Neuronal stem cell (in vitro differentiated cells): ENCODE data around the gene GABRQ.

Source experiments
- DNase-seq: peaks from one replicate; pipeline ENCODE4 v3.0.0-alpha.2; 2013; ENCODE audit warnings: low spot score
- H2AFZ ChIP-seq: one replicate; pipeline ENCODE4 v1.6.1; 2013; ENCODE audit warnings: mild to moderate bottlenecking, low read length, inconsistent platforms
- H2AK5ac ChIP-seq: 2 replicates; pipeline ENCODE4 v1.6.1; 2013; ENCODE audit warnings: low read depth, mild to moderate bottlenecking, inconsistent platforms, low read length, moderate library complexity, mixed read lengths
- H2BK120ac ChIP-seq: 2 replicates; pipeline ENCODE4 v1.6.1; 2013; ENCODE audit warnings: low read depth, mild to moderate bottlenecking, inconsistent platforms, low read length, moderate library complexity, mixed read lengths
- H2BK12ac ChIP-seq: one replicate; pipeline ENCODE4 v1.6.1; 2013; ENCODE audit warnings: low read length, inconsistent platforms
- H2BK15ac ChIP-seq: 2 replicates; pipeline ENCODE4 v1.6.1; 2013; ENCODE audit warnings: mild to moderate bottlenecking, low read length, inconsistent platforms, mixed read lengths
- H2BK5ac ChIP-seq: one replicate; pipeline ENCODE4 v1.6.1; 2013; ENCODE audit warnings: inconsistent platforms, mild to moderate bottlenecking, low read length, moderate library complexity
- H3K14ac ChIP-seq: one replicate; pipeline ENCODE4 v1.6.1; 2013; ENCODE audit warnings: low read length, inconsistent platforms
- H3K18ac ChIP-seq: 2 replicates; pipeline ENCODE4 v1.6.1; 2013; ENCODE audit warnings: low read length, inconsistent platforms
- H3K23ac ChIP-seq: 2 replicates; pipeline ENCODE4 v1.6.1; 2013; ENCODE audit warnings: low read depth, mild to moderate bottlenecking, mixed read lengths, low read length, inconsistent platforms; ENCODE audit not compliant: poor library complexity
- H3K27ac ChIP-seq: replicated peaks from 3 replicates; pipeline ENCODE4 v1.5.1; 2013; ENCODE audit warnings: low read length, inconsistent platforms
- H3K27me3 ChIP-seq, 3 experiments: 2 replicates each; pipeline ENCODE4 v1.6.1; 2013; ENCODE audit warnings: low read length in 3 of 3, mild to moderate bottlenecking in 2 of 3, inconsistent platforms in 1 of 3, low read depth in 1 of 3, mixed read lengths in 1 of 3, moderate library complexity in 1 of 3; ENCODE audit not compliant: control insufficient read depth in 3 of 3, insufficient read depth in 3 of 3
- H3K36me3 ChIP-seq, 2 donors: replicated peaks in 1 of 2; 2 replicates each; pipeline ENCODE4 v1.6.1; 2013; ENCODE audit warnings: low read length in 2 of 2; ENCODE audit not compliant: control insufficient read depth in 2 of 2, insufficient read depth in 2 of 2
- H3K4ac ChIP-seq: 2 replicates; pipeline ENCODE4 v1.6.1; 2013; ENCODE audit warnings: inconsistent platforms, mild to moderate bottlenecking, low read length, moderate library complexity
- H3K4me1 ChIP-seq, 2 donors: 1 replicate in 1 of 2; 2 replicates in 1 of 2; pipeline ENCODE4 v1.6.1; 2013; ENCODE audit warnings: low read length in 2 of 2, low read depth in 1 of 2; ENCODE audit not compliant: control insufficient read depth in 2 of 2, insufficient read depth in 1 of 2
- H3K4me2 ChIP-seq: one replicate; pipeline ENCODE4 v1.6.1; 2013; ENCODE audit warnings: mild to moderate bottlenecking, low read length, inconsistent platforms; ENCODE audit not compliant: insufficient read depth, poor library complexity, severe bottlenecking
- H3K4me3 ChIP-seq, 2 donors: 2 replicates each; pipeline ENCODE4 v1.5.1; 2013; ENCODE audit warnings: low read length in 2 of 2, mild to moderate bottlenecking in 2 of 2, inconsistent platforms in 1 of 2, moderate library complexity in 1 of 2
- H3K79me1 ChIP-seq: one replicate; pipeline ENCODE4 v1.6.1; 2013; ENCODE audit warnings: low read depth, mild to moderate bottlenecking, inconsistent platforms, low read length, moderate library complexity
- H3K9ac ChIP-seq: one replicate; pipeline ENCODE4 v1.6.1; 2013; ENCODE audit warnings: mild to moderate bottlenecking, low read depth, low read length, inconsistent platforms; ENCODE audit not compliant: poor library complexity
- H3K9me3 ChIP-seq, 2 donors: replicated peaks in 1 of 2; 2 replicates each; pipeline versions ENCODE3 to v1.6.1; 2013; ENCODE audit warnings: low read length in 2 of 2, mild to moderate bottlenecking in 2 of 2, inconsistent platforms in 1 of 2, low read depth in 1 of 2, mixed read lengths in 1 of 2, moderate library complexity in 1 of 2; ENCODE audit not compliant: control insufficient read depth in 2 of 2, insufficient read depth in 1 of 2
- H4K8ac ChIP-seq: one replicate; pipeline ENCODE4 v1.6.1; 2013; ENCODE audit warnings: low read depth, mild to moderate bottlenecking, inconsistent platforms, low read length, moderate library complexity
- H4K91ac ChIP-seq: one replicate; pipeline ENCODE4 v1.6.1; 2013; ENCODE audit warnings: low read length, low read depth, mild to moderate bottlenecking, inconsistent platforms; ENCODE audit not compliant: poor library complexity
- WGBS, 2 donors: extraction: QIAGEN DNeasy Blood & Tissue Kit; methylation state at CpG; one replicate each; pipeline ENCODE4 v1.1.7; 2013; ENCODE audit warnings: missing lambda C conversion rate in 2 of 2, mixed read lengths in 1 of 2; ENCODE audit not compliant: insufficient read length in 2 of 2, insufficient replicate concordance in 1 of 2; ENCODE audit errors: extremely low coverage in 2 of 2; 5-methylcytosine and 5-hydroxymethylcytosine counted together

Gene GABRQ

DNA sequence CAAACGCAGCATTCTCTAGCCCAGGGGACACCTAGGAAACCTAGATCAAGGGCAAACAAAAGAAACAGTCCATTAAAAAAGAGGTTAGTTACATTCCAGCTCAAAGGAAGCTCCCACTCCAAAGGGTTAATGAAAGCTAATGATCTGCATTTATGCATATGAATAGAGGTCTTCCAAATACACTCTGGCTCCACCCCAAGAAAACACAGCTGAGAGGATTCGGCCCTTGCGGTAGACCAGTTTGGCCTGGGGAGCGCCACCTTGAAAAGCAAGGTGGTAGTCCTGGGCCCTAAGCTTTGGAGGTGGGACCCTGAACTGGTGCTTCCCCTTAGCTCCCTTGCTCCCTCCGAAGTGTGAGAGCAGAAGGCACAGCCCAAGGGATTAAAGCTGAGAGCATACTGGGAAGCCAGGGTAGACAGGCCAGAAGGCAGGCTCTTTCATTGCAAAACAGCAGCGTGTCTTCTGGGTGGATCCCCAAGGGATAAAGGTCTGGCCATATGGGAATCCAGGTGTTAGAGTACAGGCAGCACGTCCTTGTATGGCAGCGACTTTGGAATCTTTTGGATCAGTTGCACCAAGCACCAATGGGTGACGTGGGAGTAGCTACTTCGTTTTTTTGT lies 3.7 kb downstream of the GABRQ start:
- H2BK120ac ChIP-seq: no peak overlapping the region
- no peak overlapping the region for H3K4me3 ChIP-seq
- H3K4ac ChIP-seq: no peak overlapping the region
- no peak overlapping the region for H4K91ac ChIP-seq
- no peak overlapping the region for H4K8ac ChIP-seq
- DNase-seq: no peak
- no peaks in the 10 kb centered on the region for H3K9me3 ChIP-seq
- peaks cover 0 to 2% of the 10 kb centered on the region in 2 donors for H3K4me1 ChIP-seq
- no CpG with 5 or more reads among the region's 10 CpGs for WGBS, 2 donors
- peaks cover 1% of the 10 kb centered on the region for H3K79me1 ChIP-seq
- H3K27ac ChIP-seq: no peak overlapping the region
- H3K36me3 ChIP-seq: no peaks in the 10 kb centered on the region
- H2BK12ac ChIP-seq: no peak overlapping the region
- no peak overlapping the region for H3K14ac ChIP-seq
- H2AFZ ChIP-seq: no peak overlapping the region
- no peak overlapping the region for H2BK5ac ChIP-seq
- no peak overlapping the region for H3K23ac ChIP-seq
- peaks cover 0 to 75% (median 15%) of the 10 kb centered on the region in 3 experiments for H3K27me3 ChIP-seq
- no peak overlapping the region for H2AK5ac ChIP-seq
- no peak overlapping the region for H3K9ac ChIP-seq
- no peak overlapping the region for H3K18ac ChIP-seq
- H3K4me2 ChIP-seq: no peak overlapping the region
- H2BK15ac ChIP-seq: no peak overlapping the region

DNA sequence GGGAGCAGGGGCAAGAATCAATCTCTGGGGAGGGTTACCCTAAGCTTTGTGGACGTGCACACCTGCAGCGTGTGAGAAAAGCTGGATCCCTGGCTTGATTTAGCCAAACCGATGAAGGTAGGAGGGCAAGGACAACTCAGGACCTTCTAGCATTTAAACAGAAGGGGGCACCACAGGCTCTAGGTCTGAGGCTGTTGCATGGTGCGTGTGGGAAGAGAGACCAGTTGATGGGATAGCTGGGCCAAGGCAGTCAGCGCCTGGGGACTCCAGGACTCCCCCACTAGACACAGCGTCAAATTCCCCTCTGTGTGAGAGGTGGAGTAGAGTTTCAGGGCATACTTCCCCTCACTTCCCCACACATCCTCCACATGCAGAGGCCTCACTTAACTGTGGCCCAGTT lies 4.3 kb downstream of the GABRQ start:
- no peak overlapping the region for H3K9ac ChIP-seq
- WGBS, 2 donors: no CpG with 5 or more reads among the region's 6 CpGs
- no peaks in the 10 kb centered on the region for H3K9me3 ChIP-seq
- H2BK120ac ChIP-seq: no peak overlapping the region
- no peak overlapping the region for H2AK5ac ChIP-seq
- H3K79me1 ChIP-seq: peaks cover 1% of the 10 kb centered on the region
- H3K4ac ChIP-seq: no peak overlapping the region
- peaks cover 0 to 2% of the 10 kb centered on the region in 2 donors for H3K4me1 ChIP-seq
- no peak overlapping the region for H3K27ac ChIP-seq
- H3K4me3 ChIP-seq: no peak overlapping the region
- no peak overlapping the region for H3K23ac ChIP-seq
- H2AFZ ChIP-seq: no peak overlapping the region
- H4K8ac ChIP-seq: no peak overlapping the region
- H3K36me3 ChIP-seq: no peaks in the 10 kb centered on the region
- H2BK5ac ChIP-seq: no peak overlapping the region
- peak; percentile 18 for DNase-seq
- H2BK15ac ChIP-seq: no peak overlapping the region
- H2BK12ac ChIP-seq: no peak overlapping the region
- H3K27me3 ChIP-seq: peaks cover 0 to 77% (median 15%) of the 10 kb centered on the region in 3 experiments
- no peak overlapping the region for H3K18ac ChIP-seq
- H4K91ac ChIP-seq: no peak overlapping the region
- H3K4me2 ChIP-seq: no peak overlapping the region
- no peak overlapping the region for H3K14ac ChIP-seq

DNA sequence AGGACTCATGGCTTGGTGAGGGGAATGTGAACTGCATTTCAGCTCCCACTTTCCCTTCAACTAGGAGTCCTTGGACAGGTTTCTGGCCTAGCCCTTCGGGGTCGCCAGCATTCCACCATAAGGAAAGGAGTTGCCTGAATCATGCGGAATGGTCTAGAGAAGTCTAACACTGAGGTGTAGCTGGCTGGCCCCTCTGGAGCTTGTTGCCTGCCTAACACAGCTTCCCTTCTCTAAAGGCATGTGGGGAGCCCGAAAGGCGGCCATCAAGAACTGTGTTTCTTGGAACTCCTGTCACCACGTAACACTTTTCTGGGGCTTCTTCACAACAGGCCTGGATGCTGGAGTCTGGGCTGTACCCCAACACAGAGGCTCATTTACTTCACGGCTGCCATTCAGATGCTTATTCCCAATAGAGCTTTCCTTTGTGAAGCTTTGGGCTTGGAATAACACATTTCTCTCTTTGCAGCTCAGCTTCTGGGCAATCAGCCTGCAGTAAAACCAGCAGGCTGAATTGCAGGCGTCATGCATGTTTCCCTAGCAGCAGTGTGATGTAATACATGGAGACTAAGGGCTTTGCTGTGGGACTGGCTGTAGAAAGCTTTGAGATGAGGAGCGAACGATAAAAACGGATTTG lies 5.4 kb downstream of the GABRQ start:
- Histone ChIP-seq H3K79me1 (peaks cover 1% of the 10 kb centered on the region), H2BK120ac (no peak overlapping the region), H3K9ac (no peak overlapping the region), H3K4me3 (no peak overlapping the region), H2BK15ac (no peak overlapping the region), H3K36me3 (no peaks in the 10 kb centered on the region), H2AK5ac (no peak overlapping the region), H3K9me3 (no peaks in the 10 kb centered on the region), H3K14ac (no peak overlapping the region), H3K4ac (no peak overlapping the region), H2BK5ac (no peak overlapping the region), H2BK12ac (no peak overlapping the region), H3K4me1 (no peaks in the 10 kb centered on the region), H3K27me3 (peaks cover 0 to 76% (median 14%) of the 10 kb centered on the region in 3 experiments), H3K27ac (no peak overlapping the region), H2AFZ (no peak overlapping the region), H4K91ac (no peak overlapping the region), H4K8ac (no peak overlapping the region), H3K18ac (no peak overlapping the region), H3K23ac (no peak overlapping the region), H3K4me2 (no peak overlapping the region)
- no CpG with 5 or more reads among the region's 11 CpGs for WGBS, 2 donors
- no peak for DNase-seq

DNA sequence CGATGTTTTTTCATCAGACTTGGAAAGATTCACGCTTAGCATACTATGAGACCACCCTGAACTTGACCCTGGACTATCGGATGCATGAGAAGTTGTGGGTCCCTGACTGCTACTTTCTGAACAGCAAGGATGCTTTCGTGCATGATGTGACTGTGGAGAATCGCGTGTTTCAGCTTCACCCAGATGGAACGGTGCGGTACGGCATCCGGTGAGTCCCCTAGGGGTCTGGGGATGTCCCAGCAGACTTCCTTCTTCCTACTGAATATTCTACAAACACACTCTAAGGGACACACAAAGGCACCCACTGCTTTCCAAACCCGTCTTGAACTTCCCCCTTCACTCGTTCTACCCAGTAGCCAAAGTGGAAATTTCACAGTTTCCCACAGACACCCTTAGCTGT lies 9.3 kb downstream of the GABRQ start:
- Histone ChIP-seq H2AK5ac (no peak overlapping the region), H3K4me2 (no peak overlapping the region), H3K14ac (no peak overlapping the region)

More for the DNA sequence above, 9.3 kb downstream of the GABRQ start:
- Histone ChIP-seq H2BK5ac (no peak overlapping the region), H3K9ac (no peak overlapping the region), H2BK12ac (no peak overlapping the region), H3K27me3 (peaks cover 0 to 52% (median 0%) of the 10 kb centered on the region in 3 experiments), H3K23ac (no peak overlapping the region), H2BK120ac (no peak overlapping the region), H2AFZ (no peak overlapping the region), H3K18ac (no peak overlapping the region), H3K4ac (no peak overlapping the region), H3K27ac (no peak overlapping the region), H3K79me1 (peaks cover 1% of the 10 kb centered on the region), H2BK15ac (no peak overlapping the region), H3K4me3 (no peak overlapping the region), H4K8ac (no peak overlapping the region), H3K9me3 (no peaks in the 10 kb centered on the region), H3K36me3 (no peaks in the 10 kb centered on the region), H3K4me1 (no peaks in the 10 kb centered on the region), H4K91ac (no peak overlapping the region)
- WGBS, 2 donors: no CpG with 5 or more reads among the region's 12 CpGs
- DNase-seq: no peak
